GF-D8 (cell line): Measurements from ENCODE around the gene PPP1R3G.

Source experiments
- DNase-seq: peaks from one replicate; lab custom pipeline; 2025; lab: John Stamatoyannopoulos, UW

The PPP1R3G gene

GRCh38 chr6:5072440-5072839, 12.7 kb upstream of the PPP1R3G start:
- no peak for DNase-seq

- DNase-seq = no peak
Measured at GRCh38 chr6:5073992-5074391, 11.1 kb upstream of the PPP1R3G start.

- DNase-seq = no peak
Measured at GRCh38 chr6:5076931-5077330, 8.2 kb upstream of the PPP1R3G start.

GRCh38 chr6:5078121-5078669, 6.9 kb upstream of the PPP1R3G start:
- DNase-seq = no peak

DNA sequence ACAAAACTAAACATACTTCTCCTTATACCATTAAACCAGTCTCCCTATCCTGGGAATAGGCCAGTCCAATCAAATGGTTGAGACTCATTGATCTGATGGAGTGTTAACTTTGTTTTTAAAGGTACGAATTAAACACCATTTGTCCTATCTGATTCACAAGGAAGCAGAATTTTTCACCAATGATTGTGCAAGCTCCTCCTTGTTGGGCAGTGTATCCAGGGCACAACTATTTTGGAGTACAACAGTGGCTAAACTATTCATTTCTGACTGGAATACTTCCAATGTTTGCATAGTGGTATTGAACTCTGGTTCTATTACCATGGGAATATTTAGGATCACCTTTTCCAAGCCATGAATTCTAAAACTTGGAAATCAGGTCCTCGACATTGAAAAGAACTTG, 5.4 kb upstream of the PPP1R3G start:
- no peak for DNase-seq

DNA sequence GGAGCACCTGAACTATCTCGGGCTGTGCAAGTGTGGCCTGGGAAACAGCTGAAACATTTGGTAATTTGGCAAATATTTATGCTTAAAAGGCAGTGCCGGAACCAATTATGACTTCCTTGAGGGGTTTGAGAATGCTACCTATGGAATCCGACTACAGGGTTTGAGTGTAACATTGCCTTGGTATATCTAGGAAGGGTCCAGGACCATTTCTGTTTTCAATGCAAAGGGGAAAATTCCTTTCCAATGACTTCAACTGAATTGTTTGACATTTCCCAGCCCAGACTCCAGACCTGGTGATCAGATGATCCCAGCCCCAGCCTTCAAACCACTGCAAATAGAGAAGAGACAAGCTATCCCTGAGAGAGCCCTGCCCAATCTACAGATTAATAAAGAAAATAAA, 4.6 kb upstream of the PPP1R3G start:
- DNase-seq = no peak

GRCh38 chr6:5081182-5081581, 4.0 kb upstream of the PPP1R3G start:
- DNase-seq = no peak

DNA sequence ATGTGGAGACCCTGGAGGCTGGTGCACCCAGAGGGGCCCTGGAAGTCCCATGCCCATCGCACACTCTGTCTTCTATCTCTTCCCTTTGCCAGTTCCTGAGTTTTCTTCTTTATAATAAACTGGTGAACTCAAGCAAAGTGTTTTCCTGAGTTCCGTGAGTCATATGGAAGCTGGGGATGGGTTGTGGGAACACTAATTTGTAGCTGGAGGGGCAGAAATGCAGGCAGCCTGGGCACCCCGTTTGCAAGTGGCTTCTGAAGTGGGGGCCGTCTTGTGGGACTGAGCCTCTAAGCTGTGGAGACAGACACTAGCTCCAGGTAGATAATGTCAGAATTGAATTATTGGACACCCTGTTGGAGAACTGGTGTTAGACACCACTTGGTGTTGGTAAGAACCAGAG, 3.2 kb upstream of the PPP1R3G start:
- DNase-seq = no peak

- no peak for DNase-seq
Measured at GRCh38 chr6:5082487-5083306, 2.4 kb upstream of the PPP1R3G start.

DNA sequence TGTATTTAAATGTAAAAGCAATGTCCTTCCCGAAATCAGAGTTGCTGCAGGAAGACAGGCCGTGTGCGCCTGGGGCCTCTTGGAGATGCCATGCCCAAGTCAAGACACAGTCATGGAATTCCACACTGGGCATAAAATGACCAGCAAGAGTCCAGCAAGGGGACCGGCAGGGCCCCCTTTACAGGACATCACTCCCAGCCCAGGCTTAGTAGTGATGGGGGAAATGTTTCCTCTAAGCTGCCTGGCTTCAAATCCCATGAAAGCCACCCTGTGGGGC, 1.9 kb upstream of the PPP1R3G start:
- DNase-seq = no peak

DNA sequence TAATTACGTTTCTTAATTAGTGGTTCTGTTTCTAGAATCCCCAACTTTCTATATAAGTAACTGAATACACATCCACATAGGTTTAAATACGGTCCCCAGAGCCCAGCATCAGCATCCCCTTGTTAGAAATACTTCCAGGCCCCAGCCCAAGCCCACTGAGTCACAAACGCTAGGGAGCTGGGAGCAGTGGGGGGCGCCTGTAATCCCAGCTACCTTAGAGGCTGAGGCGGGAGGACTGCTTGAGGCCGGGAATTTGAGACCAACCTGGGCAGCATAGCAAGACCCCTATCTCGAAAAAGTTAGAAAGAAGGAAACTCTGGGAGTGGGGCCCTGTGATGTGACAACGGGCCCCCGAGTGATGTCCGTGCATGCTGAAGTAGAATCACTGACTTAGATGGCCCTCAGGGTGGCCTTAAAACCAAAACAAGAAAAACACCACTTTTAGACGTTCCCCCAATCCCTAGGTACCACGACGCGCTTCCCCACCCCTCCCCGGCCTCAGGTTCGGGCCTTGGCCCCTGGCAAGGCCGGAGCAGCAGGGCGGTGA, 1.3 kb upstream of the PPP1R3G start:
- no peak for DNase-seq

DNA sequence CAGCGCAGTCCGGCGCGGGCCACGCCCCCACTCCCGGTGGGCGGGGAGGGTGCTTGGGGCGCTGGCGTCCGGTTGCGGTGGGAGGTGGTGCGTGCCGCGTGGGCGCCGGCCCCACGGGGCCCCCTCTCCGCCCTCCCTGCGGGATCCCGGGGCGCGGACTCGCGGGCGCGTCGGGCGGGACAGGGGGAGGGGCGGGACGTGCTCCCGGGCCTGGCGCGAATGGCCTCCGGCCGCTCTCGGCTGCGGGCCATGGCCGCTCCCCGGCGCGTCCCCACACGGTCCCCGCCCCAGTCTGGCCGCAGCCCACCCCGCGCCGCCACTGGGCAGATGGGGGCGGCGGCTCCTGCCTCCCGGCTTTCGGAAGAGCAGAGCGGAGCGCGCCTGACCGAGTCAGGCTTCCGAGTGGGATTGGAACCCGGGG, 771 bp upstream of the PPP1R3G start:
- DNase-seq = no peak

DNA sequence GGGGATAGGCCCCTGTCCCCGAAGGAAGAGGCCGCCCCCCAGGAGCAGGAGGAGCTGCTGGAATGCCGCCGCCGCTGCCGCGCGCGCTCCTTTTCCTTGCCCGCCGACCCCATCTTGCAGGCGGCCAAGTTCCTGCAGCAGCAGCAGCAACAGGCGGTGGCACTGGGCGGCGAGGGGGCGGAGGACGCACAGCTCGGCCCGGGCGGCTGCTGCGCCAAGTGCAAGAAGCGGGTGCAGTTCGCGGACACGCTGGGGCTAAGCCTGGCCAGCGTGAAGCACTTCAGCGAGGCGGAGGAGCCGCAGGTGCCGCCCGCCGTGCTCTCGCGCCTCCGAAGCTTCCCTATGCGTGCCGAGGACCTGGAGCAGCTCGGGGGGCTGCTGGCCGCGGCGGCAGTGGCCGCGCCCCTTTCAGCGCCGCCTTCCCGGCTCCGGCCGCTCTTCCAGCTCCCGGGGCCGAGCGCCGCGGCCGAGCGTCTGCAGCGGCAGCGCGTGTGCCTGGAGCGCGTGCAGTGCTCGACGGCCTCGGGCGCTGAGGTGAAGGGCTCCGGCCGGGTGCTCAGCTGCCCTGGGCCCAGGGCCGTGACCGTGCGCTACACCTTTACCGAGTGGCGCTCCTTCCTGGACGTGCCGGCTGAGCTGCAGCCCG, 630 bp downstream of the PPP1R3G start:
- DNase-seq = no peak

DNA sequence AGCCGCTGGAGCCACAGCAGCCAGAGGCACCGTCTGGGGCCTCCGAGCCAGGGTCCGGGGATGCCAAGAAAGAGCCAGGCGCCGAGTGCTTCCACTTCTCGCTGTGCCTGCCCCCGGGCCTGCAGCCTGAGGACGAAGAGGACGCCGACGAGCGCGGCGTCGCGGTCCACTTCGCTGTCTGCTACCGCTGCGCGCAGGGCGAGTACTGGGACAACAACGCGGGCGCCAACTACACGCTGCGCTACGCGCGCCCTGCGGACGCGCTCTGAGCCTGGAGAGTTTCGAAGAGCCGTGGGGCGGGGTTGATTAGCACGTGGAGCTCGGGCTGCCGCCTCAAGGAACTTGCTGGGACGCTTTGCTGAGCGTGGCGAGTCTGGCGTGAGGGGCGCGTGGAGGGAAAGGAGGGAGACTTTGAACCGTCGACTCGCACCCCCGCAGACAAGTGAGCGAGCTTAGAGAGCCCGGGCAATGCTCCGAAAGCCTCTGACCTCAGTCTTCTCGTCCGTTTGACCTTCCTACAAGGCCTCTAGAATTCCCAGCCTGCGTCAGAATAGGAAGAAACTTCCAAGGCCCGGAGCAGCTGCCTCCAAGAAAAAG, 1.3 kb downstream of the PPP1R3G start:
- no peak for DNase-seq

- DNase-seq = no peak
Measured at GRCh38 chr6:5087389-5087788, 2.2 kb downstream of the PPP1R3G start.

GRCh38 chr6:5088780-5089179, 3.6 kb downstream of the PPP1R3G start:
- no peak for DNase-seq

DNA sequence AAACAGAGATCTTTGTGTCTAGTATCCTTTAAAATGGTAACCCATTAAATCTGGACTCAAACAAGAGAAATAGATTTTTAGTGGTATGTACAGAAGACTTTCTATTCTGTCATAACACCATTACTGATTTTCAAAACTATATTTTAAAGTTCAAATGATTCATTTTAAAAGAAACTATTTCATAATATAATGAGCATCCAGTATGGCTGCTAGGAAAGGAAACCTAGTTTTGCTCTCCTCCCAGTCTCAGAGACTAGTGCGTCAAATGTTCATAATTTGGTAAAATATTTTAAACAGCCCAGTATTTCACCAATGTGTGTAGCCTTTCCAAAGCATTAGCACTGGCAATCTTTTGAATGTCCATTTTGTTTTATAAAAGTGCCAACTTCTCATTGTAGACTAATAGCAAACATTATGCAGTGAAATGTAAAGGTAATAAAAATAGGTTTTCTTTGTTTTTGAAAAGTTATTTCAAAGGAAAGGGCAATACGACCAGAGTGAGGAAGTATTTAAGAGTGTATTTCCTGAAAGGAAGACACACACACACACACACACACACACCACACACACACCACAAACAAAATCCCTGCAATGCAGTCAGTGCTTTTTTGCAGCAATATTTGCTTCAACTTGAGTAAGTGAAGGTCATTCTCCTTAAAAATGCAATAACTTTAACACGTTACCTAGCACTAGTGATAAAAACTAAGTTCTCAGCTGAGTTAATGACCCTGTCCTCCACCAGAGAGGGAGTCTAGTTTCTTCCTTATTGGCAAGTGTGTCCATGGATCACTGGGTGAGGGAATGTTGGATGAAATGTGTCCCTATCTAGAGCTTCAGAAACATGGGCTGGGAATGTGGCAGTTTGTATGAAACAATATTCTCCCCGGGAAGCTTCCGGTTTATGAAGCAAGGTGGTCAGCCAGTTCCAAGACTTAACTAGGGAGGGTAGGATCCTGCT, 4.6 kb downstream of the PPP1R3G start:
- no peak for DNase-seq

- no peak for DNase-seq
Measured at GRCh38 chr6:5090603-5091002, 5.5 kb downstream of the PPP1R3G start.

GRCh38 chr6:5091210-5092069, 6.3 kb downstream of the PPP1R3G start:
- no peak for DNase-seq

DNA sequence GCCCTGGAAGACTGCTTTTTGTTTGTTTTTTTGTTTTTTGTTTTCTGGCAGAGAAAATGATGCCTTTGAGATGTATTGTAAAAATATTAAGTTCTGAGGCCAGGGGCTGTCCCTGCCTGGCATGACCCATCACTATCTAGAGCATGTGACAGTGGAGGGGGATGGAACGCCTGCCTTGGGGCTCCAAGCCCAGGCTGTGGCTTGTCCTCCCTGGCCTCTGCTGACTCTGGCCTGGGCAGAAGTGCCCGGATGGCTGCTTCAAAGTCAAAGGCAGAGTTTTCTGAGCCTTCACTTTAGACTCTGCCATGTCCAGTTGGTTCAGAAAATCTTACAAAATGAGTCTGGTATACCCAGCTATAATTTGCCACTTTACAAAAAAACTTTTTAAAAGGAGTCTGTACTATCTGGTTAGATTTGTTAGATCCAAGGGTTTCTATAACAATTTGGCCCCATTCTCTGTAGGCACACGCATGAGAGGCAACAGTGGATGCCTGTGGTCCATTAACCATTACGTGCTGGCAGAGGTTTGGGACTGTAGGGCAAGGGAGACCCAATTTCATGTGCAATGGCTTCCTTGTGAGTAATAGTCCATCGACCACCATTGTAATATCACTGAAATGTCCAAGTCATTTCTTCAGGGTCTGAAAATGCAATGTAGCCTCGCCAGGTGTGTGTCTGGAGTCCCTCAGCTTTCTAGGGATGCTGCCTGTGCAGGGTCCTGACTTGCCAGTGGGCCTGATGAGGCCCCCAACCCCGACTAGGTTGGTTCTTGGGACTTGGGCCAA, 8.3 kb downstream of the PPP1R3G start:
- DNase-seq = no peak
